Measurements from ENCODE around the gene TMCO4.
A peak's percentile ranks its signal among the peaks of the same experiment; 100 is the strongest.

The TMCO4 gene

GRCh38 chr1:19815801-19816736, 16.4 kb upstream of the TMCO4 start:
- no peak for TF ChIP-seq CTCF (IDR thresholded peaks at IDR 0.05)

GRCh38 chr1:19814681-19815503, 15.2 kb upstream of the TMCO4 start, which contains the start of gene RNF186:
RNF186 (minus strand) TSS chr1:19815283; CDS start chr1:19815101, 182 bp downstream.
- TF ChIP-seq CTCF (IDR thresholded peaks at IDR 0.05): no peak

GRCh38 chr1:19814244-19814661, 14.5 kb upstream of the TMCO4 start:
- TF ChIP-seq CTCF (IDR thresholded peaks at IDR 0.05): no peak

- no peak for TF ChIP-seq CTCF (IDR thresholded peaks at IDR 0.05)
Observed at GRCh38 chr1:19813643-19813960, 13.9 kb upstream of the TMCO4 start.

DNA sequence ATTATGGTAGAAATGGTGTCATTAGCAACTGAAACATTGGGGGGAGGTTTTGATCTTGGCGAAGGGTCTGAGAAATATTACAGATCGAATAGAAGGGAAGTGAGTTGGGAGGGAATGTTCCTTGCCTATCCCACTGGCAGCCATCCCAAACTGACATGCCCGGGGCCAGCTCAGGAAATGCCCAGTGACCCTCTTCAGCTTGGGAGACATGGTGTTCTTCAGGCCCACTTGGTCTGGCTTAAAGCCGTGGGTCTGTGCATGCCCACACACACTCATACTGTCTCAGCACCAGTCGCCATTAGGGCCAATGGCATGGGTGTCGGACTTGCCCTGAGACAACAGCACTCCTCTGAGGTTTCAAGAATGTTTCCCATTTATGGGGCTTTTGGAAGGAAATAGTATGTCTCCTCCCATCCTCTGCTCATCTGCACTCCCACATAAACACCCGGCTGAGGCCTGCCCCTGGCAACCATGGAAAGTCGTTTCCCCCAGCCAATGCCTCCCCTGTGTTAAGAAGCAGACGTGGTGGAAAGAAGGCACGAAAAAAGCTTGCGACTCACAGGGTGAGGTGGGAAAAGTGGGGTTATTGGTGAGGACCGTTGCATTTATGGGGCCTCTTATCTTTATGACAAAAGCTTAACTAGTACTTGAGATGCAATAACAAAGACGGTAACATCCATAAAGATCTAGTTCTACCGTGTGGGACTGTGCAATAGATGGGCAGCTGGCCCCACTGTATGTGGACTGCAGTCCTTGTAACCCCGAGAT, 13.3 kb upstream of the TMCO4 start:
- TF ChIP-seq CTCF (IDR thresholded peaks at IDR 0.05): no peak

DNA sequence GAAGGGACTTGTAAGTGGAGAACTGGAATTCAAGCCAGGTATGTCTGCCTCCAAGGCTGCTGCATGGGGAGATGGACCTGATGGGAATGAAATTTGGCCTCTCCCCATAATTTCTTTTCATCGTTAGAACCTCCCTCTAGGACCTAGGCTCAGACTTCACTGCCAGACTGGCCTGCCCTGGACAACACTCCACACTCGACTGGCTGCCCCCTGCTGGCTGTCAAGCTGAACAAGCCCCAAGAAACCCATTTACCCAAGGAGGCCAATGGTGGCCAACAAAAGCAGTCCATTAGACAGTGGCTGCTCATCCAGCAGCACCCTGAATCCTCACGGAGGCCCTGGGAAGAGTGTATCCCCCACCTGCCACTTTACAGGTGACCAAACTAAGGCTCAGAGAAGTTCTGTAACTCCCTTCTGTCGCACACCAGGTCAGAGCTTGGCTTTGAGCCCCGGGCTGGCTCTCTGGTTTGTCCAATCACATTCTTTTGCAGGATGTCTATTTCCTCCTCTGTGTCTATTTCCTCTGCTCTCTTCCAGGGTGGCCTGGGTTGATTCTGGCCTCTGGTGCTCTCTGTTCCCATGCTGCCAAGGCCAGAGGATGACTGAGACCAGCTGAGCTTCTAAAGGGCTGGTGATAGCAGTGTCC, 11.6 kb upstream of the TMCO4 start:
- peak; percentile 36; the same call in 1 of the 2 replicates for TF ChIP-seq CTCF (IDR thresholded peaks at IDR 0.05)

Data from LNCAP (cell line).